Endothelial cell (in vitro differentiated cells): ENCODE measurements around the gene USP53. TPM values are rescaled to one million over a fixed set of nuclear protein-coding genes. Genes with fewer than 3 reads are reported as not detected.

ENCODE experiments used
- DNase-seq: peaks from one replicate; pipeline ENCODE4 v3.0.0; 2021; ENCODE audit warnings: low spot score
- H3K27ac Mint-ChIP-seq: one replicate; pipeline ENCODE4 v1.8.0; 2021; ENCODE audit warnings: mixed read lengths, inconsistent platforms; ENCODE audit not compliant: unreplicated experiment
- H3K27me3 Mint-ChIP-seq: one replicate; pipeline ENCODE4 v1.8.0; 2021; ENCODE audit warnings: mild to moderate bottlenecking, moderate library complexity, mixed read lengths, inconsistent platforms; ENCODE audit not compliant: unreplicated experiment
- H3K36me3 Mint-ChIP-seq: one replicate; pipeline ENCODE4 v1.8.0; 2021; ENCODE audit warnings: mild to moderate bottlenecking, low read depth, mixed read lengths, inconsistent platforms; ENCODE audit not compliant: unreplicated experiment
- H3K4me1 Mint-ChIP-seq: one replicate; pipeline ENCODE4 v1.8.0; 2021; ENCODE audit warnings: mild to moderate bottlenecking, mixed read lengths, inconsistent platforms; ENCODE audit not compliant: unreplicated experiment
- H3K4me3 Mint-ChIP-seq: one replicate; pipeline ENCODE4 v1.8.0; 2021; ENCODE audit warnings: mild to moderate bottlenecking, mixed read lengths, inconsistent platforms; ENCODE audit not compliant: unreplicated experiment
- H3K9me3 Mint-ChIP-seq: one replicate; pipeline ENCODE4 v1.8.0; 2021; ENCODE audit warnings: mixed read lengths, inconsistent platforms; ENCODE audit not compliant: unreplicated experiment
- total RNA-seq: library from RNA; stranded (reverse); fragmentation: NEBNext Ultra II Directional; extraction: Animal tissue kit (Norgen Biotek cat#: 25700); gene quantifications from one replicate; pipeline ENCODE4 v1.2.1, GENCODE V29; 2021; ENCODE audit not compliant: unreplicated experiment
- TF ChIP-seq, protein P1 (sequence below): fragments of 200-600 bp; sonication (generic); IDR thresholded peaks from one replicate; pipeline ENCODE4 v1.5.0; 2021; ENCODE audit warnings: antibody characterized with exemption; ENCODE audit not compliant: unreplicated experiment

USP53 gene
- total RNA-seq, 1 donor from 2014 or later, result 18.5 TPM

DNA sequence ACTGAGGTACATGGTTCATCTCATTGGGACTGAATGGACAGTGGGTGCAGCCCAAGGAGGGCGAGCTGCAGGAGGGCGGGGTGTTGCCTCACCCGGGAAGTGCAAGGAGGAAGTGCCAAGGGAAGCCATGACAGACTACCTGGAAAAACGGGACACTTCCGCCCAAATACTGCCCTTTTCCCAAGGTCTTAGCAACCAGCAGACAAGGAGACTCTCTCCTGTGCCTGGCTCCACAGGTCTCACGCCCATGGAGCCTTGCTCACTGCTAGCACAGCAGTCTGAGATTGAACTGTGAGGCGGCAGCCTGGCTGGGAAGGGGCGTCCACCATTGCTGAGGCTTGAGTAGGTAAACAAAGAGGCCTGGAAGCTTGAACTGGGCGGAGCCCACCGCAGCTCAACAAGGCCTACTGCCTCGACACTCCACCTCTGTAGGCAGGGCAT is 14.7 kb upstream of the USP53 start:
- TF ChIP-seq, protein P1, sequence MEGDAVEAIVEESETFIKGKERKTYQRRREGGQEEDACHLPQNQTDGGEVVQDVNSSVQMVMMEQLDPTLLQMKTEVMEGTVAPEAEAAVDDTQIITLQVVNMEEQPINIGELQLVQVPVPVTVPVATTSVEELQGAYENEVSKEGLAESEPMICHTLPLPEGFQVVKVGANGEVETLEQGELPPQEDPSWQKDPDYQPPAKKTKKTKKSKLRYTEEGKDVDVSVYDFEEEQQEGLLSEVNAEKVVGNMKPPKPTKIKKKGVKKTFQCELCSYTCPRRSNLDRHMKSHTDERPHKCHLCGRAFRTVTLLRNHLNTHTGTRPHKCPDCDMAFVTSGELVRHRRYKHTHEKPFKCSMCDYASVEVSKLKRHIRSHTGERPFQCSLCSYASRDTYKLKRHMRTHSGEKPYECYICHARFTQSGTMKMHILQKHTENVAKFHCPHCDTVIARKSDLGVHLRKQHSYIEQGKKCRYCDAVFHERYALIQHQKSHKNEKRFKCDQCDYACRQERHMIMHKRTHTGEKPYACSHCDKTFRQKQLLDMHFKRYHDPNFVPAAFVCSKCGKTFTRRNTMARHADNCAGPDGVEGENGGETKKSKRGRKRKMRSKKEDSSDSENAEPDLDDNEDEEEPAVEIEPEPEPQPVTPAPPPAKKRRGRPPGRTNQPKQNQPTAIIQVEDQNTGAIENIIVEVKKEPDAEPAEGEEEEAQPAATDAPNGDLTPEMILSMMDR, result no peak
- Mint-ChIP-seq H3K27me3 (peaks cover 2% of the 10 kb centered on the region), H3K27ac (no peak overlapping the region), H3K4me1 (no peaks in the 10 kb centered on the region), H3K36me3 (no peaks in the 10 kb centered on the region), H3K9me3 (no peaks in the 10 kb centered on the region), H3K4me3 (no peak overlapping the region)
- no peak for DNase-seq

DNA sequence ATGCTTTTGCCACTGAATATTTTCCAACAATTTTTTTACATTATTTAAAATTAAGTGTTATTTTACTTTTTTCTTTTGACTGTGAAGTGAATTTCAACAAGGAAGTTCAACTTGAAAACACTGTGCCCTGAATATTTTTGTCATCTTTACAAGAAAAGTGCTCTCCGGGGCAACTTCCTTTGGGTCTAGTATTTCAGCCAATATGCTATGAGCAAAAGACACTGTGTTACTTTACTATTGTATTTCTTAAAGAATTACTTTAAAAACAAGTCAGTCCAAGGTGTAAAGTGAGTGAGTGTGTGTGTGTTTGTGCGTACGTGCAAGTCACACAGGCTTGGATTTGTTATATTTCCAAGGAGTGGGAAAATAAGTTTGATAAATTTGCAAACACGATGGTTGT is 7.6 kb upstream of the USP53 start:
- Mint-ChIP-seq H3K4me3 (no peak overlapping the region), H3K27ac (no peak overlapping the region), H3K36me3 (no peaks in the 10 kb centered on the region), H3K4me1 (no peaks in the 10 kb centered on the region), H3K9me3 (no peaks in the 10 kb centered on the region), H3K27me3 (peaks cover 4% of the 10 kb centered on the region)
- DNase-seq, result no peak
- TF ChIP-seq, protein P1, result no peak

DNA sequence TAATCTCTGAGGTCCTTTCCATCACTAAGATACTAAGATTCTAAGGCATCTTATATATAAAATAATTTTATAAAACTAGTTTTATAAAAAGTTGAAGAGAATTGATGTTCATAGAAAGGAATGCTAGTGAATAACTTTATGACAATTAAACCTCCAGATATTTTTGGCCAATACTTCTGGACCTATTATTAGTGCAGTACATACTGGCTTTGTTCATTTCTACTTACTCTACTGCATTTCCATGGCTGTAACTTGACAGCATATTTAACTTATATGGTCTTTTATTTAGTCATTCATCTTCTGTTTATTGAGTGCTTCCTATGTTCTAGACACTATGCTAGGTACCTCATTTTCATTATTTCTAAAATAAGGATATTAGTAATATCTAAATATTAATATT is 6.8 kb upstream of the USP53 start:
- Mint-ChIP-seq H3K9me3 (no peaks in the 10 kb centered on the region), H3K36me3 (no peaks in the 10 kb centered on the region), H3K27me3 (peaks cover 4% of the 10 kb centered on the region), H3K4me1 (no peaks in the 10 kb centered on the region), H3K4me3 (no peak overlapping the region), H3K27ac (no peak overlapping the region)
- TF ChIP-seq, protein P1, result no peak
- no peak for DNase-seq

DNA sequence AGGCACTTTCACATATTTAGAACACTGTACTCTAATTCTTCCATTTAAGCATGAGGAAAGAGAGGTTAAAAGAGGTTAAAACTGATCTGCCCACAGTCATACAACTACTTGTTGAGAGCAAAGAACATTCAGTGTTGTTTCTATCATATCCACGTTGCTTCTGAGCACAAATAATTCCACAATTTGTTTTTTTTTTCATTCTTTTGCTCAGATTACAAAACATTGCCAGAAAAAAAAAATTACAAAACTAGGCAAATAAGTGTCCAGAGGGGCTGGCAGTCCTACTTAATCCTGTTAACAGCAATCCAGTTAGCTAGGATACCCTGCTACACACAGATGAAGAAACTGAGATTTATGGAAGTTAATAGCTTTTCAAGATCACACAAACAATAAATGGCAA is 6.3 kb upstream of the USP53 start:
- H3K4me3 Mint-ChIP-seq, result no peak overlapping the region
- H3K27me3 Mint-ChIP-seq, result peaks cover 5% of the 10 kb centered on the region
- DNase-seq, result no peak
- no peaks in the 10 kb centered on the region for H3K36me3 Mint-ChIP-seq
- no peaks in the 10 kb centered on the region for H3K9me3 Mint-ChIP-seq
- TF ChIP-seq, protein P1, result no peak
- peaks cover 2% of the 10 kb centered on the region for H3K4me1 Mint-ChIP-seq
- no peak overlapping the region for H3K27ac Mint-ChIP-seq

DNA sequence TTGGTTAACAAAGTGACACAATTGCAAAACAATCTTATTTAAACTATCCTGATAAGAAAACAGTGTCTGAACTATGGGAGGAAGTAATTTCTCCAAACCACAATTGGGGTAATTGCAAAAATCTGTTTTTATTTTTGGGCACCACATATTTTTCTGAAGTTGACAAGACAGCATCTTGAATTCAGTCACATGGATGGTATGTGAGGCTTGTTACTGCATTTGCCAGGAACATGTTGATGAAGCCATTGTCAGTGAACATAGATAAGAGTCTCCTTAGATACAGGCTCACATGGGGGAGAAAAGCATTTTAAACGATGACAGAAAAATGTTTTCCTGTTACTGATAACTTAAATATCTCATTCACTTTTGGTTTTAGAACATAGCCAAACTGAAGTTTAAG is 5.5 kb upstream of the USP53 start:
- H3K36me3 Mint-ChIP-seq, result no peaks in the 10 kb centered on the region
- peaks cover 7% of the 10 kb centered on the region for H3K4me1 Mint-ChIP-seq
- TF ChIP-seq, protein P1, result no peak
- H3K27me3 Mint-ChIP-seq, result peaks cover 10% of the 10 kb centered on the region
- H3K9me3 Mint-ChIP-seq, result no peaks in the 10 kb centered on the region
- DNase-seq, result no peak
- no peak overlapping the region for H3K4me3 Mint-ChIP-seq
- H3K27ac Mint-ChIP-seq, result no peak overlapping the region
